Gastroesophageal sphincter (tissue), 4 donors: Measurements from ENCODE around the gene DROSHA. TPM values are rescaled to one million over a fixed set of nuclear protein-coding genes. Genes with fewer than 3 reads are reported as not detected.
A peak's percentile ranks its signal among the peaks of the same experiment; 100 is the strongest.

Experiments used
- ATAC-seq: fragments of 150-250 bp; one replicate; pipeline ENCODE4 v1.9.1; 2016; ENCODE audit warnings: mild to moderate bottlenecking, moderate library complexity
- H3K27ac ChIP-seq, 4 donors: fragments of 200-600 bp; sonication (generic) in 3 of 4; 1 replicate in 3 of 4; 2 replicates in 1 of 4; pipeline ENCODE4 v1.5.1; 2016 to 2019
- H3K27me3 ChIP-seq: fragments of 200-600 bp; sonication (generic); one replicate; pipeline ENCODE4 v1.5.1; 2019
- H3K36me3 ChIP-seq, 2 donors: fragments of 200-600 bp; sonication (generic); one replicate each; pipeline ENCODE4 v1.5.1; 2019; ENCODE audit warnings: control low read depth in 1 of 2
- H3K4me1 ChIP-seq, 3 donors: fragments of 200-600 bp; sonication (generic); 1 replicate in 2 of 3; 2 replicates in 1 of 3; pipeline ENCODE4 v1.5.1; 2016 to 2019; ENCODE audit warnings: control low read depth in 2 of 3
- H3K4me3 ChIP-seq, 2 donors: fragments of 200-600 bp; sonication (generic); one replicate each; pipeline ENCODE4 v1.5.1; 2019; ENCODE audit warnings: mild to moderate bottlenecking in 1 of 2, moderate library complexity in 1 of 2
- H3K9me3 ChIP-seq, 3 donors: fragments of 200-600 bp; sonication (generic); one replicate each; pipeline ENCODE4 v1.5.1; 2017 to 2019; ENCODE audit warnings: control low read depth in 2 of 3
- EP300 ChIP-seq: sonication (generic); formaldehyde crosslinking; IDR thresholded peaks from one replicate; pipeline ENCODE4 v1.6.1; 2017; ENCODE audit warnings: antibody characterized with exemption, mild to moderate bottlenecking
- POLR2A ChIP-seq, 2 donors: fragments of 450-650 bp; IDR thresholded peaks; one replicate each; pipeline ENCODE4 v1.6.1; 2017; ENCODE audit warnings: antibody characterized with exemption in 2 of 2, mild to moderate bottlenecking in 2 of 2, moderate library complexity in 1 of 2
- POLR2AphosphoS5 ChIP-seq: sonication (generic); formaldehyde crosslinking; IDR thresholded peaks from one replicate; pipeline ENCODE4 v1.6.1; 2017; ENCODE audit warnings: antibody characterized with exemption
- whole genome bisulfite sequencing, 2 donors: methylation state at CpG; one replicate each; pipeline ENCODE4 v1.1.5; 2018; ENCODE audit warnings: low coverage in 1 of 2; 5-methylcytosine and 5-hydroxymethylcytosine counted together
- small RNA-seq, 4 donors: library from RNA; depleted of rRNA; stranded (forward); fragments of <200 nt; gene quantifications; one replicate each; pipeline ENCODE3, GENCODE V24; 2016
- total RNA-seq, 4 donors: library from RNA; depleted of rRNA; stranded (reverse); fragments of >200 nt; gene quantifications; one replicate each; pipeline ENCODE4 v1.1.0, GENCODE V29; 2016
- TF ChIP-seq, protein P1 (sequence below), 4 experiments: fragments of 200-600 bp in 2 of 4; fragments of 450-650 bp in 2 of 4; sonication (generic) in 1 of 4; IDR thresholded peaks; one replicate each; pipeline ENCODE4 v1.5.1; 2017 to 2019; ENCODE audit warnings: antibody characterized with exemption in 4 of 4, mild to moderate bottlenecking in 2 of 4, moderate library complexity in 2 of 4

DROSHA gene
- total RNA-seq, 4 donors from 2014 or later: 22.4 to 38.0 (median 36.4) TPM

DNA sequence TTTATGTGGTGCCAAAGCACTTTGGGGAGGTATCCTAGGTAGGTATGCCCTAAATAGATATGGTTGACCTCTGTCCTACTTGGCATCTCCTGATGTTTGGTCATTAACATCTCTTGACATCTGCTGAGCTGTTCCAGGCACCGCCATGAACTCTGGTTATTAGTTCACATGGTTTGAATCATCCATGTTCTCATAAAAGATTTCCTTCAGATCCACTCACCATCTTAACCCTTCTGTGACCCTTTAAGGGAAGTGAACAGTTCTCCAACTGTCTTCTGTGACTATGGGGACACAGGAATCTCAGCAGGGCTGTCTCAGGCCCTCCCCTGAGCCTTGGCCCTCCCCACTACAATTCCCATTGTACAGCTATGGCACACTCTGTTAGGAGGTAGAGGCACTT is 170.7 kb downstream of the DROSHA start:
- Histone ChIP-seq H3K27ac (no peak overlapping the region), H3K4me3 (no peak overlapping the region), H3K9me3 (no peaks in the 10 kb centered on the region), H3K4me1 (no peaks in the 10 kb centered on the region), H3K36me3 (no peaks in the 10 kb centered on the region), H3K27me3 (no peaks in the 10 kb centered on the region)
- 14 to 33% methylated on average over 1 of the region's 1 CpG for WGBS, 2 donors
- TF ChIP-seq EP300 (no peak), POLR2AphosphoS5 (peak; percentile 9), POLR2A (IDR thresholded peaks at IDR 0.05) (no peak)
- TF ChIP-seq, protein P1, sequence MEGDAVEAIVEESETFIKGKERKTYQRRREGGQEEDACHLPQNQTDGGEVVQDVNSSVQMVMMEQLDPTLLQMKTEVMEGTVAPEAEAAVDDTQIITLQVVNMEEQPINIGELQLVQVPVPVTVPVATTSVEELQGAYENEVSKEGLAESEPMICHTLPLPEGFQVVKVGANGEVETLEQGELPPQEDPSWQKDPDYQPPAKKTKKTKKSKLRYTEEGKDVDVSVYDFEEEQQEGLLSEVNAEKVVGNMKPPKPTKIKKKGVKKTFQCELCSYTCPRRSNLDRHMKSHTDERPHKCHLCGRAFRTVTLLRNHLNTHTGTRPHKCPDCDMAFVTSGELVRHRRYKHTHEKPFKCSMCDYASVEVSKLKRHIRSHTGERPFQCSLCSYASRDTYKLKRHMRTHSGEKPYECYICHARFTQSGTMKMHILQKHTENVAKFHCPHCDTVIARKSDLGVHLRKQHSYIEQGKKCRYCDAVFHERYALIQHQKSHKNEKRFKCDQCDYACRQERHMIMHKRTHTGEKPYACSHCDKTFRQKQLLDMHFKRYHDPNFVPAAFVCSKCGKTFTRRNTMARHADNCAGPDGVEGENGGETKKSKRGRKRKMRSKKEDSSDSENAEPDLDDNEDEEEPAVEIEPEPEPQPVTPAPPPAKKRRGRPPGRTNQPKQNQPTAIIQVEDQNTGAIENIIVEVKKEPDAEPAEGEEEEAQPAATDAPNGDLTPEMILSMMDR (IDR thresholded peaks at IDR 0.05): no peak
- ATAC-seq: no peak

GRCh38 chr5:31359839-31360238 is 172.1 kb downstream of the DROSHA start:
- no peaks in the 10 kb centered on the region for H3K27me3 ChIP-seq
- no peaks in the 10 kb centered on the region for H3K36me3 ChIP-seq
- no peaks in the 10 kb centered on the region for H3K4me1 ChIP-seq
- 80 to 90% methylated on average over 1 of the region's 3 CpGs for WGBS, 2 donors
- H3K9me3 ChIP-seq: peaks cover 0 to 5% (median 0%) of the 10 kb centered on the region in 3 donors
- no peak for ATAC-seq
- H3K27ac ChIP-seq: no peak overlapping the region
- TF ChIP-seq POLR2AphosphoS5: no peak
- no peak for TF ChIP-seq POLR2A (IDR thresholded peaks at IDR 0.05)
- no peak for TF ChIP-seq EP300
- TF ChIP-seq, protein P1 (IDR thresholded peaks at IDR 0.05): no peak
- H3K4me3 ChIP-seq: no peak overlapping the region

- Histone ChIP-seq H3K4me1 (no peaks in the 10 kb centered on the region), H3K9me3 (peaks cover 0 to 5% (median 0%) of the 10 kb centered on the region in 3 donors), H3K27ac (no peak overlapping the region), H3K36me3 (no peaks in the 10 kb centered on the region), H3K4me3 (no peak overlapping the region), H3K27me3 (no peaks in the 10 kb centered on the region)
- no peak for ATAC-seq
- TF ChIP-seq POLR2AphosphoS5: no peak
- TF ChIP-seq, protein P1 (IDR thresholded peaks at IDR 0.05): no peak
- TF ChIP-seq EP300: no peak
- TF ChIP-seq POLR2A (IDR thresholded peaks at IDR 0.05): no peak
- 63 to 81% methylated on average over 3 to 10 of the region's 11 CpGs for WGBS, 2 donors
Measured at GRCh38 chr5:31357038-31357437, 174.9 kb downstream of the DROSHA start.

DNA sequence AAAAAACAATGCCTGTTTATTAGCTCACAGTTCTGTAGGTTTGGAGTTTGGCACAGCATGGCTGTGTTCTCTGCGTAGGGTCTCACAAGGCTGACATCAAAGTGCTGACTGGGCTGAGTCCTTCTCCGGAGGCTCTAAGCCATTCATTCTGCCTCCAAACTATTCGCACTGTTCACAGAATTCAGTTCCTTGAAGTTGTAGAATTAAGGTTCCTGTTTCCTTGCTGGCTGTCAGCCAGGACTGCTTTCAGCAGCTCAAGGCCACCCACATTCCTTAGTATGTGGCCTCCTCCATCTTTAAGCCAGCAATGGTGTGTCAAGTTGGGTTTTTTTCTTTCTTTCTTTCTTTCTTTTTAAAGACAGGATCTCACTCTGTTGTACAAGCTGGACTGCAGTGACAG is 176.6 kb downstream of the DROSHA start:
- H3K9me3 ChIP-seq: peaks cover 0 to 5% (median 0%) of the 10 kb centered on the region in 3 donors
- 64 to 81% methylated on average over 3 of the region's 3 CpGs for WGBS, 2 donors
- TF ChIP-seq, protein P1 (IDR thresholded peaks at IDR 0.05): no peak
- no peak for TF ChIP-seq POLR2A (IDR thresholded peaks at IDR 0.05)
- TF ChIP-seq EP300: no peak
- TF ChIP-seq POLR2AphosphoS5: no peak

More for the DNA sequence above, 176.6 kb downstream of the DROSHA start:
- H3K27ac ChIP-seq: no peak overlapping the region
- ATAC-seq: no peak
- no peaks in the 10 kb centered on the region for H3K27me3 ChIP-seq
- H3K4me1 ChIP-seq: no peaks in the 10 kb centered on the region
- no peak overlapping the region for H3K4me3 ChIP-seq
- no peaks in the 10 kb centered on the region for H3K36me3 ChIP-seq

Small RNAs within 50 kb of the gene (small RNA-seq; reads per million reads assigned to genes)
- gene RF00019: 0 reads per million in 4 donors

Other genes with a start within 250 kb of the DROSHA start
- 10 to 100 TPM; 16.8 to 19.9 (median 17.9) TPM for gene C5orf22, start 208 bp upstream of the DROSHA start, total RNA-seq
- gene PDZD2, start 107.0 kb upstream of the DROSHA start, total RNA-seq: 10 to 100 TPM in 3 of 4 donors, 1 to 10 TPM in 1; 8.6 to 19.4 (median 14.0) TPM